Epithelial cell of proximal tubule (primary cell): ENCODE measurements around the gene MRPL58. TPM values are rescaled to one million over a fixed set of nuclear protein-coding genes. Genes with fewer than 3 reads are reported as not detected.

Source experiments
- DNase-seq: peaks from one replicate; pipeline ENCODE4 v3.0.0-alpha.2; 2011; ENCODE audit warnings: low read depth
- H3K4me3 ChIP-seq: 2 replicates; pipeline ENCODE4 v1.5.1; 2011; ENCODE audit warnings: low read depth, mild to moderate bottlenecking, low read length
- CTCF ChIP-seq: conservative IDR thresholded peaks from 2 replicates; pipeline ENCODE4 v1.5.1; 2012; ENCODE audit warnings: low read depth, mild to moderate bottlenecking, low read length
- total RNA-seq: library from RNA; depleted of rRNA; stranded (reverse); fragments of >200 nt; gene quantifications from 2 replicates; pipeline ENCODE4 v1.2.3, GENCODE V29; 2015

Gene MRPL58
- total RNA-seq, 1 donor from 2014 or later: 52.2 TPM

GRCh38 chr17:74987909-74988711 is 24.4 kb upstream of the MRPL58 start:
- TF ChIP-seq CTCF: peak; percentile 28
- H3K4me3 ChIP-seq: peak overlapping the region; percentile 78
- DNase-seq: no peak

DNA sequence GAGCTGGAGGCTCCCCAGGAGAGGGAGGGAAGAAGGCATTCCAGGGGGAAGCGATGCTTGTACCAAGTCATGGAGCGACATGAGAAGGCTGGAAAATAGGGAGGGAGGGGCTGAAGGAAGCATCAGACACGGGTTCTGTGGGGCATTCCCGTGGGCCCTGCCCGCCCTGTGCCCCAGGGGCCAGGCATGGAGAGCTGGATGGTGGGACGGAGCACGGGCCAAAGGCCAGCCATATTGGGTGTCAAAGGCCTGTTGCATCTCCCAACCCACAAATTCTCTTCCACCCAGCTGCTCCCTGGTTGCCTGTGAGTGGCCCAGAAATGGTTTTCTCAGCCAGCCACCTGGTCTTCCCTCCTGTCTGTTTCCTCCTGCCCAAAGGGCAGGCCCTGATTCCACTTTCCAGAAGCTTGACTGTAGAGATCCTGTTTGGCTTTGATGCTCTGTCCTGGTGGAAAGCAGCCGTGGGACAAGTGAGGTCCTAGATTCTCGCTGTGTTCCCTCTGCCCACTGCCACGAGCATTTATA is 21.8 kb upstream of the MRPL58 start:
- H3K4me3 ChIP-seq: no peak overlapping the region
- TF ChIP-seq CTCF: no peak
- DNase-seq: no peak

DNA sequence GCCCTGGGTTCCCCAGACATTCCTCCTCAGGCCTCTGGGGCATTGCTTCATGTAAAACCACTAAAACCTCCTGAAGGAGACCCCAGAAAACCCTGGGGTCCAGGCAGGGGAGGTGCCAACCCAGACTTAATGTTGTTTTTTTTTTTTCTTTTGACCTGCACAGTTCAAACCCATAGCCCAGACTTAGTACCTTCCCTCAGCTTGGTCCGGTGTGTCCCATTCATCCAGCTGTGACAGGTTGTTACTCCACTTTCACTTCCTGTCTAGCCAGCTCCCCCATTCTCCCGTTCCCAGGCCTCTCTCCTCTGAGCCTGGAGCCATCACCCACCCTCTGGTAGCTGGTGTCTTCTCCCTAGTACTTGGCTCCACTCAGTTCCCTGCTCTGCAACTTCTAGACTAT is 20.2 kb upstream of the MRPL58 start:
- TF ChIP-seq CTCF: no peak
- no peak for DNase-seq
- no peak overlapping the region for H3K4me3 ChIP-seq

- no peak overlapping the region for H3K4me3 ChIP-seq
- no peak for TF ChIP-seq CTCF
- no peak for DNase-seq
Measured at GRCh38 chr17:74994440-74994839, 18.0 kb upstream of the MRPL58 start.

DNA sequence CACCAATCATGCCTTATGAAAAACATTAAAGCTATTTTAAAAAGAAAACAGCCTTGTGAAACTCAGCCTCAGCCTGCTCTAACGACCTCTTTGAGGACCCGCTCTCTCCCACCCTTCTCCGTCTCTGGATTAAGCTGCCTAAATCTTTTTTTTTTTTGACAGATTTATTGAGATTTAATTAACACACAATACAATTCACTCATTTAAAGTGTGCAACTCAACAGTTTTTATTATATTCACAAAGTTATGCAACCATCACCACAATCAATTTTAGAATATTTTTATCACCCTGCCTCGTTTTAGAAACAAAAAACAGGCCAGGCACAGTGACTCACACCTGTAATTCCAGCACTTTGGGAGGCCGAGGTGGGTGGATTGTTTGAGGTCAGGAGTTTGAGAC is 16.6 kb upstream of the MRPL58 start:
- H3K4me3 ChIP-seq: no peak overlapping the region
- TF ChIP-seq CTCF: no peak
- DNase-seq: no peak

- no peak for DNase-seq
- H3K4me3 ChIP-seq: no peak overlapping the region
- TF ChIP-seq CTCF: no peak
Measured at GRCh38 chr17:74998783-74999182, 13.7 kb upstream of the MRPL58 start.

- no peak for TF ChIP-seq CTCF
- no peak for DNase-seq
- H3K4me3 ChIP-seq: no peak overlapping the region
Measured at GRCh38 chr17:74999523-74999922, 12.9 kb upstream of the MRPL58 start.
